Measurements from ENCODE around the gene SPINK2.

GRCh38 chr4:56861360-56861759 is 39.9 kb upstream of the SPINK2 start:
- TF ChIP-seq SREBF2 (IDR thresholded peaks at IDR 0.05; ENCODE audit: low read length) (no peak), RFX5 (IDR thresholded peaks at IDR 0.05; ENCODE audit: low read depth, low read length) (no peak), E4F1 (IDR thresholded peaks at IDR 0.05; ENCODE audit: borderline replicate concordance, partially characterized antibody) (no peak), ZBTB40 (IDR thresholded peaks at IDR 0.05; ENCODE audit: borderline replicate concordance) (no peak), TAF1 (IDR thresholded peaks at IDR 0.05; ENCODE audit: borderline replicate concordance, low read depth, low read length) (no peak), CTCF (IDR thresholded peaks at IDR 0.05 in 2 of 3, conservative IDR thresholded peaks at IDR 0.05 in 1 of 3; ENCODE audit: control insufficient read depth in 2 of 3, extremely low read depth in 1 of 3, insufficient read depth in 1 of 3, low read depth in 3 of 3, low read length in 3 of 3) (no peak), ZNF592 (IDR thresholded peaks at IDR 0.05) (no peak), NFYB (IDR thresholded peaks at IDR 0.05; ENCODE audit: insufficient read depth, low read depth, low read length) (no peak)

All from GM12878 (cell line).